Mesenchymal stem cell (in vitro differentiated cells and primary cell): ENCODE measurements around the gene NTN1.

Source experiments
- DNase-seq: peaks from one replicate; pipeline ENCODE4 v3.0.0-alpha.2; 2013
- H2AFZ ChIP-seq: one replicate; pipeline ENCODE4 v1.6.1; 2013; ENCODE audit warnings: low read depth, mild to moderate bottlenecking, control low read depth, inconsistent platforms, low read length, moderate library complexity
- H2AK5ac ChIP-seq: 2 replicates; pipeline ENCODE4 v1.6.1; 2013; ENCODE audit warnings: low read length, moderate library complexity, mild to moderate bottlenecking, inconsistent platforms; ENCODE audit not compliant: severe bottlenecking
- H2BK120ac ChIP-seq: one replicate; pipeline ENCODE4 v1.6.1; 2013; ENCODE audit warnings: low read depth, mild to moderate bottlenecking, inconsistent platforms, low read length, moderate library complexity
- H2BK12ac ChIP-seq, 2 experiments: one replicate each; pipeline ENCODE4 v1.6.1; 2013; ENCODE audit warnings: inconsistent platforms in 2 of 2, low read length in 2 of 2, mild to moderate bottlenecking in 2 of 2, moderate library complexity in 2 of 2, control low read depth in 1 of 2
- H2BK15ac ChIP-seq: one replicate; pipeline ENCODE4 v1.6.1; 2013; ENCODE audit warnings: mild to moderate bottlenecking, low read depth, inconsistent platforms; ENCODE audit not compliant: poor library complexity, severe bottlenecking
- H2BK5ac ChIP-seq: 2 replicates; pipeline ENCODE4 v1.6.1; 2013; ENCODE audit warnings: low read depth, mild to moderate bottlenecking, low read length, control low read depth, inconsistent platforms; ENCODE audit not compliant: poor library complexity, severe bottlenecking
- H3K14ac ChIP-seq, 2 experiments: one replicate each; pipeline ENCODE4 v1.6.1; 2013; ENCODE audit warnings: inconsistent platforms in 2 of 2, low read length in 2 of 2, control low read depth in 1 of 2, mild to moderate bottlenecking in 1 of 2, moderate library complexity in 1 of 2
- H3K18ac ChIP-seq, 2 experiments: one replicate each; pipeline ENCODE4 v1.6.1; 2013; ENCODE audit warnings: inconsistent platforms in 2 of 2, low read length in 2 of 2, control low read depth in 1 of 2, low read depth in 1 of 2, mild to moderate bottlenecking in 1 of 2
- H3K23ac ChIP-seq, 2 experiments: one replicate each; pipeline ENCODE4 v1.6.1; 2013; ENCODE audit warnings: inconsistent platforms in 2 of 2, low read length in 2 of 2, mild to moderate bottlenecking in 2 of 2, moderate library complexity in 2 of 2, control low read depth in 1 of 2
- H3K27ac ChIP-seq: 2 replicates; pipeline ENCODE4 v1.5.1; 2013; ENCODE audit warnings: mild to moderate bottlenecking, moderate library complexity, low read length, control low read depth, inconsistent platforms; ENCODE audit not compliant: poor library complexity, severe bottlenecking
- H3K27me3 ChIP-seq, 2 experiments: 2 replicates each; pipeline versions ENCODE4 v1.6.1 to v1.7.0; 2013; ENCODE audit warnings: low read length in 2 of 2, mild to moderate bottlenecking in 2 of 2, moderate library complexity in 2 of 2, control low read depth in 1 of 2, inconsistent platforms in 1 of 2; ENCODE audit not compliant: control insufficient read depth in 1 of 2, insufficient read depth in 1 of 2
- H3K36me3 ChIP-seq, 2 experiments: 2 replicates each; pipeline versions ENCODE4 v1.6.1 to v1.7.0; 2013; ENCODE audit warnings: low read length in 2 of 2, control low read depth in 1 of 2, inconsistent platforms in 1 of 2, low read depth in 1 of 2, mild to moderate bottlenecking in 1 of 2; ENCODE audit not compliant: insufficient read depth in 2 of 2, control insufficient read depth in 1 of 2
- H3K4ac ChIP-seq, 2 experiments: one replicate each; pipeline ENCODE4 v1.6.1; 2013; ENCODE audit warnings: inconsistent platforms in 2 of 2, low read length in 2 of 2, mild to moderate bottlenecking in 2 of 2, moderate library complexity in 2 of 2, control low read depth in 1 of 2, low read depth in 1 of 2
- H3K4me1 ChIP-seq: 2 replicates; pipeline ENCODE4 v1.6.1; 2013; ENCODE audit warnings: low read depth, low read length, control low read depth; ENCODE audit not compliant: control insufficient read depth, insufficient read depth
- H3K4me2 ChIP-seq: 2 replicates; pipeline ENCODE4 v1.6.1; 2013; ENCODE audit warnings: low read length, mild to moderate bottlenecking, inconsistent platforms; ENCODE audit not compliant: poor library complexity, severe bottlenecking
- H3K4me3 ChIP-seq, 2 experiments: 2 replicates each; pipeline versions ENCODE4 v1.5.1 to v1.7.0; 2013; ENCODE audit warnings: low read length in 2 of 2, mild to moderate bottlenecking in 2 of 2, control low read depth in 1 of 2, low read depth in 1 of 2; ENCODE audit not compliant: insufficient read depth in 1 of 2
- H3K79me1 ChIP-seq: replicated peaks from 2 replicates; pipeline ENCODE4 v1.6.1; 2013; ENCODE audit warnings: mild to moderate bottlenecking, control low read depth, low read length, inconsistent platforms; ENCODE audit not compliant: poor library complexity, severe bottlenecking
- H3K9ac ChIP-seq: 2 replicates; pipeline ENCODE4 v1.7.0; 2013; ENCODE audit warnings: mild to moderate bottlenecking, low read length, moderate library complexity
- H3K9me3 ChIP-seq: 2 replicates; pipeline ENCODE4 v1.7.0; 2013; ENCODE audit warnings: mild to moderate bottlenecking, low read length; ENCODE audit not compliant: control insufficient read depth
- H4K8ac ChIP-seq: one replicate; pipeline ENCODE4 v1.6.1; 2013; ENCODE audit warnings: inconsistent platforms, mild to moderate bottlenecking, low read length, moderate library complexity
- H4K91ac ChIP-seq: one replicate; pipeline ENCODE4 v1.6.1; 2013; ENCODE audit warnings: mild to moderate bottlenecking, low read length, inconsistent platforms
- WGBS: methylation state at CpG from one replicate; pipeline ENCODE4 v1.1.7; 2013; ENCODE audit warnings: mixed read lengths; 5-methylcytosine and 5-hydroxymethylcytosine counted together

NTN1 gene

DNA sequence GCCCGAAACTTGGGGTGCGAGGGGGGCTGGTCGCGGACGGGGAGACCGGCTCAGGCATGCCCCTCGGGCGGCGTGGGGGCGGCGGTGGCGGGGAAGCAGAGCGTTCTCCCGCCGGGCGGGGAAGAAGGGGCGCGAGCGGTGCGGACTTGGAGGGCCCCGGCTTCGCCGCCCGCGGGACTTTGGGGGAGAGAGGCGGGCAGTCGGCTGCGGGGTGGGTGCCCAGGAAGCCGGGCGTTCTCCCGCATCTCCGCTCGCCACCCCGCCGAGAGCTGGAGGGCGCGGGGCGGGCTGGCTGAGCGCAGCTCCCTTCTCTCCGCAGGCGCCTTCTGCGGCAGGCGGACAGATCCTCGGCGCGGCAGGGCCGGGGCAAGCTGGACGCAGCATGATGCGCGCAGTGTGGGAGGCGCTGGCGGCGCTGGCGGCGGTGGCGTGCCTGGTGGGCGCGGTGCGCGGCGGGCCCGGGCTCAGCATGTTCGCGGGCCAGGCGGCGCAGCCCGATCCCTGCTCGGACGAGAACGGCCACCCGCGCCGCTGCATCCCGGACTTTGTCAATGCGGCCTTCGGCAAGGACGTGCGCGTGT lies 772 bp downstream of the NTN1 start:
- H3K23ac ChIP-seq, result peak overlapping the region in 1 of 2 experiments; percentile 23
- no peak overlapping the region for H3K14ac ChIP-seq
- no peaks in the 10 kb centered on the region for H3K79me1 ChIP-seq
- DNase-seq, result peak; percentile 14
- H2BK15ac ChIP-seq, result no peak overlapping the region
- H3K27ac ChIP-seq, result no peak overlapping the region
- no peak overlapping the region for H2AK5ac ChIP-seq
- no peak overlapping the region for H4K91ac ChIP-seq
- no peak overlapping the region for H2BK5ac ChIP-seq
- no peaks in the 10 kb centered on the region for H3K36me3 ChIP-seq
- peaks cover 67% of the 10 kb centered on the region in 2 experiments for H3K27me3 ChIP-seq
- H3K4me2 ChIP-seq, result peak overlapping the region; percentile 93
- H2AFZ ChIP-seq, result no peak overlapping the region
- H3K4me3 ChIP-seq, result peak overlapping the region; percentile 66 to 69
- H3K9me3 ChIP-seq, result no peaks in the 10 kb centered on the region
- H3K4ac ChIP-seq, result no peak overlapping the region
- no peak overlapping the region for H4K8ac ChIP-seq
- H2BK120ac ChIP-seq, result no peak overlapping the region
- no peak overlapping the region for H3K18ac ChIP-seq
- H3K9ac ChIP-seq, result no peak overlapping the region
- peaks cover 22% of the 10 kb centered on the region for H3K4me1 ChIP-seq
- no peak overlapping the region for H2BK12ac ChIP-seq
- WGBS, result 1% methylated on average over 67 of the region's 79 CpGs

DNA sequence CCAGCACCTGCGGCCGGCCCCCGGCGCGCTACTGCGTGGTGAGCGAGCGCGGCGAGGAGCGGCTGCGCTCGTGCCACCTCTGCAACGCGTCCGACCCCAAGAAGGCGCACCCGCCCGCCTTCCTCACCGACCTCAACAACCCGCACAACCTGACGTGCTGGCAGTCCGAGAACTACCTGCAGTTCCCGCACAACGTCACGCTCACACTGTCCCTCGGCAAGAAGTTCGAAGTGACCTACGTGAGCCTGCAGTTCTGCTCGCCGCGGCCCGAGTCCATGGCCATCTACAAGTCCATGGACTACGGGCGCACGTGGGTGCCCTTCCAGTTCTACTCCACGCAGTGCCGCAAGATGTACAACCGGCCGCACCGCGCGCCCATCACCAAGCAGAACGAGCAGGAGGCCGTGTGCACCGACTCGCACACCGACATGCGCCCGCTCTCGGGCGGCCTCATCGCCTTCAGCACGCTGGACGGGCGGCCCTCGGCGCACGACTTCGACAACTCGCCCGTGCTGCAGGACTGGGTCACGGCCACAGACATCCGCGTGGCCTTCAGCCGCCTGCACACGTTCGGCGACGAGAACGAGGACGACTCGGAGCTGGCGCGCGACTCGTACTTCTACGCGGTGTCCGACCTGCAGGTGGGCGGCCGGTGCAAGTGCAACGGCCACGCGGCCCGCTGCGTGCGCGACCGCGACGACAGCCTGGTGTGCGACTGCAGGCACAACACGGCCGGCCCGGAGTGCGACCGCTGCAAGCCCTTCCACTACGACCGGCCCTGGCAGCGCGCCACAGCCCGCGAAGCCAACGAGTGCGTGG lies 1.5 kb downstream of the NTN1 start:
- no peak overlapping the region for H2AK5ac ChIP-seq
- H2AFZ ChIP-seq, result no peak overlapping the region
- no peak overlapping the region for H2BK15ac ChIP-seq
- no peak overlapping the region for H2BK5ac ChIP-seq
- peak overlapping the region; percentile 65 for H4K91ac ChIP-seq
- no peaks in the 10 kb centered on the region for H3K36me3 ChIP-seq
- no peak overlapping the region for H2BK12ac ChIP-seq
- H4K8ac ChIP-seq, result no peak overlapping the region
- H2BK120ac ChIP-seq, result no peak overlapping the region
- peak overlapping the region in 1 of 2 experiments; percentile 57 for H3K23ac ChIP-seq
- H3K18ac ChIP-seq, result no peak overlapping the region
- H3K27me3 ChIP-seq, result peaks cover 60 to 66% of the 10 kb centered on the region in 2 experiments
- 6% methylated on average over 105 of the region's 106 CpGs for WGBS
- H3K14ac ChIP-seq, result no peak overlapping the region
- no peaks in the 10 kb centered on the region for H3K79me1 ChIP-seq
- peaks cover 22% of the 10 kb centered on the region for H3K4me1 ChIP-seq
- H3K4me3 ChIP-seq, result peak overlapping the region; percentile 66 to 69
- H3K9me3 ChIP-seq, result no peaks in the 10 kb centered on the region
- H3K9ac ChIP-seq, result no peak overlapping the region
- H3K27ac ChIP-seq, result no peak overlapping the region
- H3K4me2 ChIP-seq, result peak overlapping the region; percentile 93
- peak; percentile 9 for DNase-seq
- H3K4ac ChIP-seq, result no peak overlapping the region

DNA sequence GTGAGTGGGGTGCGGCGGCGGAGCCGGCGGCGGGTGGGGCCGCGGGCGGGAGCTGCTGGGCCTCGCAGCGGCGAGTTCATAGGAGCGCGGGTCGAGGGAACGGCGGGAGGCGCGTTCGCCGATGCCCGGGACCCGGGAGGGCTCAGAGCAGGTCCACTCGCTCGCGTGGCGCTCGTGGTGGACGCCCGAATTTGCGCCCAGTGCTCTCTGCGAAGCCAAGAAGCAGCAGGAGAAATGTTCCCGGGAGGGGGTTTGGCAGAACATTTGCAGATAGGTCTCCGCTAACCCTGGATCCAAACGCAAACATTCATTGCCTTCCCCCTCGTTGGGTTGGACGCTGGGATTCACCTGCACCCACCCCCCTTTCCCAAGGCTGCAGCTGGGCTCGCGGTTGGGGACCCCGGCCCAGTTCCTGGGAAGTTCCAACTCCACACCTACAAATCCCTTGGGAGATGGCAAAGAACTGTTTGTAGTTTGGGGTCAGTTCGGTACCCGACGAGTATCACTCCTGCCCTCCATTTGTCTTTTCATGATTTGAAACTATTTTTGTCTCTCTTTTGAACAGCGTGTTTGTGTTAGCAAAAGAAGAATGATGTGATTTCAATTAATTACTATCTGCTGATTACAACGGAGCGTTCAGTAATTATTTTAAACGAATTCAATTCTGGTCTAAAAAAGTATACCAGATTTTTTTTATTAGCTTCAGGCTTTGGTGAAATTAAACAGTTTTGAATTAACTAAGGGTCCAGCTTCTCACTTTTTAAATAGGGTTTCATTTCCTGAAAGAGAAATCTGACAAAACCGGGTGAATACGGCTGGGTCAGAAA lies 2.3 kb downstream of the NTN1 start:
- no peak overlapping the region for H3K27ac ChIP-seq
- H4K91ac ChIP-seq, result no peak overlapping the region
- no peak overlapping the region for H2AK5ac ChIP-seq
- H4K8ac ChIP-seq, result no peak overlapping the region
- WGBS, result 3% methylated on average over 37 of the region's 49 CpGs
- H2BK120ac ChIP-seq, result no peak overlapping the region
- no peak overlapping the region for H3K4ac ChIP-seq
- peak overlapping the region; percentile 17 for H3K4me2 ChIP-seq
- no peak overlapping the region for H3K14ac ChIP-seq
- peaks cover 22% of the 10 kb centered on the region for H3K4me1 ChIP-seq
- no peak overlapping the region for H3K23ac ChIP-seq
- no peaks in the 10 kb centered on the region for H3K79me1 ChIP-seq
- no peak overlapping the region for H3K9ac ChIP-seq
- H3K18ac ChIP-seq, result no peak overlapping the region
- DNase-seq, result no peak
- H2BK12ac ChIP-seq, result no peak overlapping the region
- H2BK15ac ChIP-seq, result no peak overlapping the region
- peaks cover 57 to 64% of the 10 kb centered on the region in 2 experiments for H3K27me3 ChIP-seq
- H3K4me3 ChIP-seq, result peak overlapping the region in 1 of 2 experiments; percentile 9
- no peaks in the 10 kb centered on the region for H3K36me3 ChIP-seq
- H3K9me3 ChIP-seq, result no peaks in the 10 kb centered on the region
- H2AFZ ChIP-seq, result no peak overlapping the region
- no peak overlapping the region for H2BK5ac ChIP-seq

DNA sequence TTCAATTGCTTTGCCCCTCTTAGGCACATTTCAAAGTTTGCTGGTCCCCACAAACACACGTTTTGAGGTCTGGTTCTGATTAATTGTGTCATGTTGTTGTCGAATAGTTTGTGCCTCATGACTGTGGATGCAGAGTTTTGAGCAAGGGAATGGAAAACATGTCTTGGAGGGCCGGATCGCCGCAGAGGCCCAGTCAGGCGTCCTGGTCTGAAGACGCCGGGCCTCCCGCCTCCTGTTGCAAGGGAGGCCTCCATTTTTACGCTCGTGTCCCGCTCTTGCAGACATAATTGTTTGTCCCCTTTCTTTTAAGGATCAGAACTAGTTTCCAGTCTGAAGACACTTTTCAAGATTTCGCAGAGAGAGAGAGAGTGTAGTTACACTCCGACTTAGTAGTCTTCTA lies 3.2 kb downstream of the NTN1 start:
- WGBS, result 21% methylated on average over 11 of the region's 14 CpGs
- H3K9me3 ChIP-seq, result no peaks in the 10 kb centered on the region
- H3K4ac ChIP-seq, result no peak overlapping the region
- H3K4me1 ChIP-seq, result peaks cover 22% of the 10 kb centered on the region
- H3K14ac ChIP-seq, result no peak overlapping the region
- H2BK120ac ChIP-seq, result no peak overlapping the region
- H3K27ac ChIP-seq, result no peak overlapping the region
- H2BK12ac ChIP-seq, result no peak overlapping the region
- no peak overlapping the region for H2AFZ ChIP-seq
- no peak overlapping the region for H3K23ac ChIP-seq
- no peak overlapping the region for H4K8ac ChIP-seq
- no peak overlapping the region for H3K9ac ChIP-seq
- H2AK5ac ChIP-seq, result no peak overlapping the region
- peaks cover 56 to 66% of the 10 kb centered on the region in 2 experiments for H3K27me3 ChIP-seq
- no peak overlapping the region for H3K4me2 ChIP-seq
- no peak overlapping the region for H3K18ac ChIP-seq
- H3K79me1 ChIP-seq, result no peaks in the 10 kb centered on the region
- H3K4me3 ChIP-seq, result no peak overlapping the region
- H2BK15ac ChIP-seq, result no peak overlapping the region
- no peak overlapping the region for H4K91ac ChIP-seq
- H3K36me3 ChIP-seq, result no peaks in the 10 kb centered on the region
- DNase-seq, result no peak
- H2BK5ac ChIP-seq, result no peak overlapping the region
